WERI-Rb-1 (cell line): ENCODE measurements around the gene ZC3H13.

Experiments used
- DNase-seq: peaks from one replicate; pipeline ENCODE4 v3.0.0-alpha.2; 2020
- H3K27ac ChIP-seq: fragments of 250-450 bp; sonication (Bioruptor Pico); 2 replicates; pipeline ENCODE4 v1.5.1; 2020; ENCODE audit warnings: mild to moderate bottlenecking, moderate library complexity
- H3K27me3 ChIP-seq: fragments of 250-450 bp; sonication (Bioruptor Pico); 2 replicates; pipeline ENCODE4 v1.5.1; 2021; ENCODE audit warnings: mild to moderate bottlenecking, low read depth, moderate library complexity; ENCODE audit not compliant: insufficient read depth, severe bottlenecking
- H3K36me3 ChIP-seq: fragments of 250-450 bp; sonication (Bioruptor Pico); 2 replicates; pipeline ENCODE4 v1.5.1; 2020; ENCODE audit warnings: mild to moderate bottlenecking, moderate library complexity
- H3K4me3 ChIP-seq: 2 replicates; pipeline ENCODE4 v1.5.1; 2011; ENCODE audit warnings: low read depth, mild to moderate bottlenecking, control low read depth, low read length
- H3K9me3 ChIP-seq: fragments of 250-450 bp; sonication (Bioruptor Pico); 2 replicates; pipeline ENCODE4 v1.5.1; 2021; ENCODE audit warnings: mild to moderate bottlenecking, moderate library complexity; ENCODE audit not compliant: severe bottlenecking
- TF ChIP-seq, protein P1 (sequence below): IDR thresholded peaks from 2 replicates; pipeline ENCODE4 v1.5.1; 2011; ENCODE audit warnings: low read depth, mild to moderate bottlenecking, control low read depth, inconsistent platforms, low read length

The ZC3H13 gene, protein sequence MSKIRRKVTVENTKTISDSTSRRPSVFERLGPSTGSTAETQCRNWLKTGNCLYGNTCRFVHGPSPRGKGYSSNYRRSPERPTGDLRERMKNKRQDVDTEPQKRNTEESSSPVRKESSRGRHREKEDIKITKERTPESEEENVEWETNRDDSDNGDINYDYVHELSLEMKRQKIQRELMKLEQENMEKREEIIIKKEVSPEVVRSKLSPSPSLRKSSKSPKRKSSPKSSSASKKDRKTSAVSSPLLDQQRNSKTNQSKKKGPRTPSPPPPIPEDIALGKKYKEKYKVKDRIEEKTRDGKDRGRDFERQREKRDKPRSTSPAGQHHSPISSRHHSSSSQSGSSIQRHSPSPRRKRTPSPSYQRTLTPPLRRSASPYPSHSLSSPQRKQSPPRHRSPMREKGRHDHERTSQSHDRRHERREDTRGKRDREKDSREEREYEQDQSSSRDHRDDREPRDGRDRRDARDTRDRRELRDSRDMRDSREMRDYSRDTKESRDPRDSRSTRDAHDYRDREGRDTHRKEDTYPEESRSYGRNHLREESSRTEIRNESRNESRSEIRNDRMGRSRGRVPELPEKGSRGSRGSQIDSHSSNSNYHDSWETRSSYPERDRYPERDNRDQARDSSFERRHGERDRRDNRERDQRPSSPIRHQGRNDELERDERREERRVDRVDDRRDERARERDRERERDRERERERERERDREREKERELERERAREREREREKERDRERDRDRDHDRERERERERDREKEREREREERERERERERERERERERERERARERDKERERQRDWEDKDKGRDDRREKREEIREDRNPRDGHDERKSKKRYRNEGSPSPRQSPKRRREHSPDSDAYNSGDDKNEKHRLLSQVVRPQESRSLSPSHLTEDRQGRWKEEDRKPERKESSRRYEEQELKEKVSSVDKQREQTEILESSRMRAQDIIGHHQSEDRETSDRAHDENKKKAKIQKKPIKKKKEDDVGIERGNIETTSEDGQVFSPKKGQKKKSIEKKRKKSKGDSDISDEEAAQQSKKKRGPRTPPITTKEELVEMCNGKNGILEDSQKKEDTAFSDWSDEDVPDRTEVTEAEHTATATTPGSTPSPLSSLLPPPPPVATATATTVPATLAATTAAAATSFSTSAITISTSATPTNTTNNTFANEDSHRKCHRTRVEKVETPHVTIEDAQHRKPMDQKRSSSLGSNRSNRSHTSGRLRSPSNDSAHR (N-terminal part only)

DNA sequence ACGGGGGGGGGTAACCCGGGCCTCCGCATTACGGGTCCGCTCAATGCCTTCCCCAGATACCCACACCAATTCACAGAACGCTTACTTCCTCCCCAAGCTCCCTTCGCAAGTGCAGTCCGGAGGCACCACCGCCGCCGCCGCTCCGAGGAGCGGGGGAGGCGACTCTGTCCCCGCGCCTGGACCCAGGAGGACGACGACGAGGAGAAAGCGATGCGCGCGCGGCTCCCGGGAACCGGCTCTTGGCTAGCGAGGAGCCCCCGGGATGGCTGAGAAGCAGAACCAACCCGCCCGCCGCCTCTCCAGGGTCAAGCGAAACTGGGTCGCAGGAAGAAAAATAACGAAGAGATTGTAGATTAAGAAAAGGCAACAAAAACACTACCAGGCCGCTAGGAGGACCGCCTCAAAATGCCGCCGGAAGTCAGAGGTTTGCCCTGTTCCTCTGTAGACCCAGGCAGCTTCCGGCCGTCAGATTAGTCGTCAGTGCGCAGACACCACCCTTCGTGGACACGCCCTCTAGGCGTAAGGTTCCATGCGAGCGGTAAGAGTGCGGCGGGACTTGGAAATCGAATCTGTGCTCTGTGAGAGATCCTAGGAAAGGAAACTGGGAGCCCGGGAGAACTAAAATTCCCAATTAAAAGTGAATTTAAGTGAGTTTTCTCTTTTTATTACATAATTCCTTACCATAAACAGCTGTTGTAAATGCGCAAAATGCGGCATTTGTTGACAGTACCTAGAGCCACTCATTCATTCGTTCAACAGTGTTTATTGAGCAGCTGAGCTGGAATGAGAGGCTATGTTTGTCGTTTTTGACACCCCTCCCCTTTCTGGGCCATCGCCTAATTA, at the start of gene ZC3H13:
Gene ZC3H13 (minus strand): TSS at position 428 of the 843 bp plus-strand sequence. CDS start 7,239 bp downstream, outside the sequence.
- peak; percentile 95 for DNase-seq
- TF ChIP-seq, protein P1, sequence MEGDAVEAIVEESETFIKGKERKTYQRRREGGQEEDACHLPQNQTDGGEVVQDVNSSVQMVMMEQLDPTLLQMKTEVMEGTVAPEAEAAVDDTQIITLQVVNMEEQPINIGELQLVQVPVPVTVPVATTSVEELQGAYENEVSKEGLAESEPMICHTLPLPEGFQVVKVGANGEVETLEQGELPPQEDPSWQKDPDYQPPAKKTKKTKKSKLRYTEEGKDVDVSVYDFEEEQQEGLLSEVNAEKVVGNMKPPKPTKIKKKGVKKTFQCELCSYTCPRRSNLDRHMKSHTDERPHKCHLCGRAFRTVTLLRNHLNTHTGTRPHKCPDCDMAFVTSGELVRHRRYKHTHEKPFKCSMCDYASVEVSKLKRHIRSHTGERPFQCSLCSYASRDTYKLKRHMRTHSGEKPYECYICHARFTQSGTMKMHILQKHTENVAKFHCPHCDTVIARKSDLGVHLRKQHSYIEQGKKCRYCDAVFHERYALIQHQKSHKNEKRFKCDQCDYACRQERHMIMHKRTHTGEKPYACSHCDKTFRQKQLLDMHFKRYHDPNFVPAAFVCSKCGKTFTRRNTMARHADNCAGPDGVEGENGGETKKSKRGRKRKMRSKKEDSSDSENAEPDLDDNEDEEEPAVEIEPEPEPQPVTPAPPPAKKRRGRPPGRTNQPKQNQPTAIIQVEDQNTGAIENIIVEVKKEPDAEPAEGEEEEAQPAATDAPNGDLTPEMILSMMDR: peak; percentile 26; the same call in 1 of the 2 replicates
- H3K27ac ChIP-seq: peak within 1 kb of the TSS; percentile 89
- H3K9me3 ChIP-seq: no peaks in the 10 kb centered on the region
- peaks cover 3% of the 10 kb centered on the region; the same call in 1 of the 2 replicates for H3K36me3 ChIP-seq
- no peaks in the 10 kb centered on the region for H3K27me3 ChIP-seq
- peak within 1 kb of the TSS; percentile 86 for H3K4me3 ChIP-seq

DNA sequence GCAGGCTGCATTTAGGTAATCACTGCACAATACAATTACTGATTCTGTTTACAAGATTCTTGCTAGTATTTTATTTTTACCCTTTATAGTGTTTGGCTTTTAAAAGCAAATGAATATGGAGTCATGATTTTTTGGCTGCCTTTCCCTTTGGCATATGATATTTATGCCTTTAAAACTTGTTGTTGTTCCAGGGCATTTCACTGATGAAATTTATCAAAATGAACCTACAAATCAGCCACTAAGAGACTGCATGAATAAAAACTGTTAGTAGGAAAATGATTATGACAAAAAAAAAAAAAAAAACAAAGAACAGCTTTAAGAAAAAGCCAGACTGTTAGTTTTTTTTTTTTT, 49.7 kb upstream of the ZC3H13 start:
- Histone ChIP-seq H3K27me3 (no peaks in the 10 kb centered on the region), H3K9me3 (no peaks in the 10 kb centered on the region), H3K36me3 (no peaks in the 10 kb centered on the region), H3K4me3 (no peak overlapping the region), H3K27ac (no peak overlapping the region)
- no peak for DNase-seq
- TF ChIP-seq, protein P1: no peak

DNA sequence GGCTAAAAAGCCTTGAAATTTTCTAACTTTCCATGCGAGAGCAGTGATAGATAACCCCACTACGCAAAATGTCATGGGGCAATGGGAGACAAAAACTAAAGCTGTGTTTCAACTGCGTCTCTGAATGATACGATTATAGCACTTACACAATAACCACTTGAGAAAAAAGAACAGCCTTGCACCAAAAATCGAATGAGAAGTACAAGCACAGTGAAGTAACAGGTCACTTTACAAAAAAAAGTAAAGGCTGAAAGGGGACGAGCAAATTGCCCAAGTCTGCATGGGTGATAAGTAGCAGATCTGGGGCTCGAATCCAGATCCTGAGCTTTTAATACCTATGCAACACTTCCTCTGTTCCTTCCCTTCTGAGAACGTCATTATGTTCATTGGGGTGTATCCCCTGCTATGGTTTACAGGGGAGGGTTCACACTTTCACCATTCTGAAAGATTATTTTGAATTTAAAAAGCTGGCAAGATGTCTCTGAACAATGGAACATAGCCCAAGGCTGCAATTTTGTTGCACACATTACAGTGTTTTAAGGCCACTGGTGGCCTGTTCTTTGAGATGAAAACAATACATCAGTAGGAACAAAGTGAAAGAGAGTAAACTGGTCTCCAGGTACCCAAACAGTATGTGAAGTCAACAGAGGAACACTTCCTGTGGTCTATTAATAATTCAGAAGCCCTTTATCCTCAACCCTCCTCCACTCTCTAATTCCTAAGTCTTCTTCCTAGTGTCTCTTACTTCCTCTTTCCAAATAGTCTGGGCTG, 49.1 kb upstream of the ZC3H13 start:
- TF ChIP-seq, protein P1: no peak
- no peak overlapping the region for H3K4me3 ChIP-seq
- H3K9me3 ChIP-seq: no peaks in the 10 kb centered on the region
- no peak for DNase-seq
- H3K27ac ChIP-seq: no peak overlapping the region
- no peaks in the 10 kb centered on the region for H3K36me3 ChIP-seq
- H3K27me3 ChIP-seq: no peaks in the 10 kb centered on the region

DNA sequence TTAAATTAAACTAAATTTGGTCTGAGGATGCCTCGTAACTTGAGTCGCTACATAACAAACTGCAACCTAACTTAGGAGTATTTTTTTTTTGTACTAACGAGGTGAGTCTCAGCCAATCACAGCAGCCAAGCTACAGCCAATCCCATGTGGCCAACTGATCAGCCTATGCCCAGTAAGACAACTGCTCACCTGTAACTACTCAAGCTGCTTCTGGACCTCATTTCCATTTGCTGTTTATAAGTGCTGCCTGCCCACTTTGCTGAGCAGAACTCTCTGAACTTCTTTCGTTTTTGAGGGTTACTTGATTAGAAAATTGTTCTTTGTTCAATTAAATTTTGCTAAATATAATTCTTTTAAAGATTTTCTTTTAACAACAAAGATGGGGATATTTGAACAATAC, 48.5 kb upstream of the ZC3H13 start:
- no peak overlapping the region for H3K27ac ChIP-seq
- H3K27me3 ChIP-seq: no peaks in the 10 kb centered on the region
- TF ChIP-seq, protein P1: no peak
- DNase-seq: no peak
- H3K4me3 ChIP-seq: no peak overlapping the region
- H3K9me3 ChIP-seq: no peaks in the 10 kb centered on the region
- no peaks in the 10 kb centered on the region for H3K36me3 ChIP-seq
